ENCODE results near the gene HLA-A. TPM values are rescaled to one million over a fixed set of nuclear protein-coding genes. Genes with fewer than 3 reads are reported as not detected.

Gene HLA-A
- total and polyA plus RNA-seq, 2 donors (not counting 3 experiments of a cell fraction or from before 2014, with no cell fraction given): 294 to 822 TPM

DNA sequence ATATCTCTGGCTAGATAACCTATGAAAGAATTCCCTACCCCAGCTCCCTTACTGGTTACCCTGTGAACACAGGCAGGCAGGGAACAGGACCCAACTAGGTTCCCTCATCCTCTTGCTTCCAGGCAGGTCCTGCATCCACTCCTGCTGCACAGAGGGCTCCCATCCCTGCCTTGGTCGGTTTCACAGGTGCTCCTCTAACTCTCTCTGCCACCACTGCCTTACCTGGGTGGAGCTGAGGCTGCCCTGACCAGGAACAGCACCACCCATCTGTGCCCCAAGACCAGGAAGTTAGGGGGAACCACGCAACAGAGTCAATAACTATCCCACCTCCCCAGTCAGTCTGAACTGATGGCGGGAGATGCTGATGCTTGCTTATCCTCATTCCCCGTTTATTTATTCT lies 37.0 kb upstream of the HLA-A start:
- dilution Hi-C loops (cut with MboI; ENCODE audit: extremely low pct_ligation_motif_present, low sequenced_read_pairs) (no loop called here), intact Hi-C loops (cut with micrococcal nuclease) (no loop called here)
- TF ChIP-seq POLR2A (IDR thresholded peaks at IDR 0.05; ENCODE audit: low read depth, low read length) (no peak), GATA2 (IDR thresholded peaks at IDR 0.05; ENCODE audit: insufficient read depth, insufficient read length, low read depth, low read length) (no peak), EZH2 (IDR thresholded peaks at IDR 0.05; ENCODE audit: borderline replicate concordance, low read depth, low read length, severe bottlenecking) (no peak), MYC (IDR thresholded peaks at IDR 0.05; ENCODE audit: low read depth, low read length) (no peak), POLR2AphosphoS5 (IDR thresholded peaks at IDR 0.05; ENCODE audit: insufficient read depth, low read depth, low read length) (no peak), JUN (IDR thresholded peaks at IDR 0.05; ENCODE audit: borderline replicate concordance, insufficient read depth, insufficient read length, low read depth) (no peak), FOS (IDR thresholded peaks at IDR 0.05; ENCODE audit: borderline replicate concordance, insufficient read depth, low read length) (no peak)
- TF ChIP-seq, protein P1, sequence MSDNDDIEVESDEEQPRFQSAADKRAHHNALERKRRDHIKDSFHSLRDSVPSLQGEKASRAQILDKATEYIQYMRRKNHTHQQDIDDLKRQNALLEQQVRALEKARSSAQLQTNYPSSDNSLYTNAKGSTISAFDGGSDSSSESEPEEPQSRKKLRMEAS (IDR thresholded peaks at IDR 0.05; ENCODE audit: insufficient read depth, insufficient read length): no peak
- TF ChIP-seq, protein P2, sequence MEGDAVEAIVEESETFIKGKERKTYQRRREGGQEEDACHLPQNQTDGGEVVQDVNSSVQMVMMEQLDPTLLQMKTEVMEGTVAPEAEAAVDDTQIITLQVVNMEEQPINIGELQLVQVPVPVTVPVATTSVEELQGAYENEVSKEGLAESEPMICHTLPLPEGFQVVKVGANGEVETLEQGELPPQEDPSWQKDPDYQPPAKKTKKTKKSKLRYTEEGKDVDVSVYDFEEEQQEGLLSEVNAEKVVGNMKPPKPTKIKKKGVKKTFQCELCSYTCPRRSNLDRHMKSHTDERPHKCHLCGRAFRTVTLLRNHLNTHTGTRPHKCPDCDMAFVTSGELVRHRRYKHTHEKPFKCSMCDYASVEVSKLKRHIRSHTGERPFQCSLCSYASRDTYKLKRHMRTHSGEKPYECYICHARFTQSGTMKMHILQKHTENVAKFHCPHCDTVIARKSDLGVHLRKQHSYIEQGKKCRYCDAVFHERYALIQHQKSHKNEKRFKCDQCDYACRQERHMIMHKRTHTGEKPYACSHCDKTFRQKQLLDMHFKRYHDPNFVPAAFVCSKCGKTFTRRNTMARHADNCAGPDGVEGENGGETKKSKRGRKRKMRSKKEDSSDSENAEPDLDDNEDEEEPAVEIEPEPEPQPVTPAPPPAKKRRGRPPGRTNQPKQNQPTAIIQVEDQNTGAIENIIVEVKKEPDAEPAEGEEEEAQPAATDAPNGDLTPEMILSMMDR (IDR thresholded peaks at IDR 0.05; ENCODE audit: extremely low read depth in 1 of 2, insufficient read depth in 1 of 2, low read depth in 1 of 2, low read length in 2 of 2): no peak
- H2AFZ ChIP-seq (ENCODE audit: low read depth, low read length): no peak overlapping the region
- no peaks in the 10 kb centered on the region for H3K4me1 ChIP-seq (ENCODE audit: control insufficient read depth, extremely low read depth, insufficient read depth, low read length)
- H4K20me1 ChIP-seq (replicated peaks; ENCODE audit: control insufficient read depth, extremely low read depth, insufficient read depth, low read length): no peaks in the 10 kb centered on the region
- no peak overlapping the region for H3K4me3 ChIP-seq (replicated peaks in 1 of 3; ENCODE audit: insufficient read depth in 1 of 3, low read depth in 1 of 3, low read length in 3 of 3)
- H3K27me3 ChIP-seq (ENCODE audit: control insufficient read depth in 2 of 2, insufficient read depth in 2 of 2, low read length in 2 of 2): peaks cover 23 to 29% of the 10 kb centered on the region in 2 experiments
- POLR2A ChIA-PET: no interaction called here
- no peaks in the 10 kb centered on the region for H3K9me3 ChIP-seq (replicated peaks; ENCODE audit: control insufficient read depth, insufficient read depth, low read length)
- no peak for DNase-seq (ENCODE audit: low read depth, low spot score)
- CTCF ChIA-PET: no interaction called here
- no peak overlapping the region for H3K4me2 ChIP-seq (ENCODE audit: insufficient read depth, low read length)
- no peaks in the 10 kb centered on the region for H3K79me2 ChIP-seq (ENCODE audit: control insufficient read depth, insufficient read depth, low read length)
- H3K9ac ChIP-seq (replicated peaks; ENCODE audit: extremely low read depth, insufficient read depth, low read length): no peak overlapping the region
- no peak overlapping the region for H3K27ac ChIP-seq (ENCODE audit: insufficient read depth, low read depth, low read length)
- no peaks in the 10 kb centered on the region for H3K9me1 ChIP-seq (replicated peaks; ENCODE audit: control insufficient read depth, extremely low read depth, insufficient read depth, low read length)
- no peaks in the 10 kb centered on the region for H3K36me3 ChIP-seq (ENCODE audit: control insufficient read depth in 2 of 2, extremely low read depth in 1 of 2, insufficient read depth in 2 of 2, low read length in 2 of 2)
- no TSS peak for BruUV-seq (replicated peaks)
- FAIRE-seq: no peak
